A549 treated with RU486 at 1 μM for 4 hours (cell line): Measurements from ENCODE around the gene BEND4. TPM values are rescaled to one million over a fixed set of nuclear protein-coding genes. Genes with fewer than 3 reads are reported as not detected.

Experiments used
- total RNA-seq: library from RNA; stranded (reverse); fragments of 200-300 nt; extraction: Qiagen RNA extraction; gene quantifications from 5 replicates; pipeline ENCODE4 v1.2.3, GENCODE V29; 2022; ENCODE audit warnings: low read depth

The BEND4 gene
- not detected in 5 replicates for total RNA-seq

GRCh38 chr4:42152507-42153504 is at the start of gene BEND4:
TSS of gene BEND4 (minus strand) at chr4:42152655. CDS start at chr4:42152143, 512 bp downstream.

Other genes with a start within 250 kb of the BEND4 start
- gene TMEM33, start 217.2 kb downstream of the BEND4 start, total RNA-seq, result 29.3 to 49.2 TPM (median 48.1 TPM) in 5 replicates
- gene DCAF4L1, start 170.9 kb downstream of the BEND4 start, total RNA-seq, result 0.05 to 0.13 TPM (median 0.11 TPM) in 5 replicates
- 17.5 to 37.7 TPM (median 26.6 TPM) in 5 replicates for gene SLC30A9, start 162.1 kb downstream of the BEND4 start, total RNA-seq
- 0.05 TPM in 1 of 5 replicates, not detected in the others for gene SHISA3, start 244.8 kb upstream of the BEND4 start, total RNA-seq